Lower leg skin (tissue), 3 donors: ENCODE measurements around the gene LAD1.

Source experiments
- CTCF ChIP-seq, 3 donors: fragments of 450-650 bp; IDR thresholded peaks; one replicate each; pipeline ENCODE4 v1.5.1; 2016; ENCODE audit warnings: antibody characterized with exemption in 3 of 3, mild to moderate bottlenecking in 3 of 3, moderate library complexity in 2 of 3
- POLR2A ChIP-seq, 2 donors: fragments of 450-650 bp; IDR thresholded peaks; one replicate each; pipeline ENCODE4 v1.6.1; 2016 to 2017; ENCODE audit warnings: antibody characterized with exemption in 2 of 2, mild to moderate bottlenecking in 1 of 2, moderate library complexity in 1 of 2

- no peak for TF ChIP-seq CTCF (IDR thresholded peaks at IDR 0.05)
- TF ChIP-seq POLR2A (IDR thresholded peaks at IDR 0.05) = no peak
These were observed 45.8 kb downstream of the LAD1 start for GRCh38 chr1:201353186-201353940.
